OCI-LY7 (cell line): ENCODE results near the gene NUP50.

Source experiments
- EZH2phosphoT487 ChIP-seq: fragments of 200-600 bp; sonication (generic); IDR thresholded peaks from 2 replicates; pipeline ENCODE4 v1.6.1; 2018; ENCODE audit warnings: low read depth, borderline replicate concordance, mild to moderate bottlenecking, mixed run types, antibody characterized with exemption, low read length, moderate library complexity, mixed read lengths
- TF ChIP-seq, protein P1 (sequence below): fragments of 200-600 bp; sonication (generic); conservative IDR thresholded peaks from 2 replicates; pipeline ENCODE4 v1.5.1; 2014; ENCODE audit warnings: mild to moderate bottlenecking, antibody characterized with exemption, low read length, moderate library complexity, mixed read lengths

DNA sequence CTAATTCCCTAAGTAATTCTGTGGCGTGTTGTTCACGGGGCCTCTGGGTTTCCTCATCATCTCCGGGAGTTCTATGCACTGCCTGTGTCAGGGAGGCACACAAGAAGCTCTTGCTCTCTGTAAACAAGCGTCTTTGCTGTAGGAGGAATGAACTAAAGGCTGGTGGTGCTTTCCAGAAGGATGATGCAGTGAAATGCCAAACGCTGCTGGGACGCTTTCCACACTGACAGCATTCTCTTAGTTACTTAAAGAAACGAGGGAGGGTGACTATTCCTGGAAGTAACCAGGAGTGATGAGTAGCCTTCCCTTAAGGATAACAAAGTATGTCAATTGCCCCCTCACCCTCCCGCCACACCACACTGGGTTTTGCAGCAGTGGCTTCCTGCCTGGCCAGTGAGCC lies 38.5 kb upstream of the NUP50 start:
- TF ChIP-seq, protein P1, sequence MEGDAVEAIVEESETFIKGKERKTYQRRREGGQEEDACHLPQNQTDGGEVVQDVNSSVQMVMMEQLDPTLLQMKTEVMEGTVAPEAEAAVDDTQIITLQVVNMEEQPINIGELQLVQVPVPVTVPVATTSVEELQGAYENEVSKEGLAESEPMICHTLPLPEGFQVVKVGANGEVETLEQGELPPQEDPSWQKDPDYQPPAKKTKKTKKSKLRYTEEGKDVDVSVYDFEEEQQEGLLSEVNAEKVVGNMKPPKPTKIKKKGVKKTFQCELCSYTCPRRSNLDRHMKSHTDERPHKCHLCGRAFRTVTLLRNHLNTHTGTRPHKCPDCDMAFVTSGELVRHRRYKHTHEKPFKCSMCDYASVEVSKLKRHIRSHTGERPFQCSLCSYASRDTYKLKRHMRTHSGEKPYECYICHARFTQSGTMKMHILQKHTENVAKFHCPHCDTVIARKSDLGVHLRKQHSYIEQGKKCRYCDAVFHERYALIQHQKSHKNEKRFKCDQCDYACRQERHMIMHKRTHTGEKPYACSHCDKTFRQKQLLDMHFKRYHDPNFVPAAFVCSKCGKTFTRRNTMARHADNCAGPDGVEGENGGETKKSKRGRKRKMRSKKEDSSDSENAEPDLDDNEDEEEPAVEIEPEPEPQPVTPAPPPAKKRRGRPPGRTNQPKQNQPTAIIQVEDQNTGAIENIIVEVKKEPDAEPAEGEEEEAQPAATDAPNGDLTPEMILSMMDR = no peak
- no peak for TF ChIP-seq EZH2phosphoT487
